ENCODE measurements around the gene SLAMF6.
"Not testable (repeated sequence)": the region's sequence is repeated elsewhere in the genome, so short reads cannot be mapped to it uniquely, and the experiment has no call there.

SLAMF6 gene

DNA sequence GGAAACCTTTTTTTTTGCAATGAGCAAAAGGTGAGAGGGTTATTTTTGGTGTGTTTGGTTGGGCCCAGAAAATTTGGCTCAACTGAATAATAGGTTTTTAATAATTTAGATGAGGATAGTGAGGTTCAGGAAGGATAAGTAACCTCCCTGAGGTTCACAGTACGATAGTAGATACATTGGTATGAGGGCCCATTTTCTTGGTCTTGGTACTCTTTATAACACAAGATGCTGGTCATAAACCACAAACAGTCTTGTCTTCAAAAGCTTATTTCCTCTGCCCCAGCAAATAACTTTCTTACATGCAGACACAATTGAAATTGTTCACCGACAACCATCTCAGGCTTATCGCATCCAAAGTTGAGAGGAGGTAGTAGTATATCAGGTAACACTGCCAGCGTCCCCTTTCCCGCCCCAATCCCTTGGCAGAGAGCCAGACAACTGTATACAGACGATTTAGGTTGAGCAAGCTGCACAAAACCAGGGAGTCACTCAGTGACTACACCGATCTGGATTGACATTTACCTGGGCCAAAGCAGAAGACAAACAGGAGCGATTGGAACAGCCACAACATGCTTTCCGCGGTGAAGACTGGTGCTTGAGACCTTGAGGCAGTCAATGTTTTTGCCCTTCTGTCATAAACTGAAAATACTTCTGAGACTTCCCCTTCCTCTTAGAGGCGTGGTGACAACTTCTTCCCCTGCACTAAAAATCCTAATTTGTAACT, at the start of gene SLAMF6:
SLAMF6 (minus strand) TSS at position 634 of the 724 bp plus-strand sequence; CDS start at position 571, 63 bp downstream.
- no peak for DNase-seq (ENCODE audit: low read depth)

- no peak for DNase-seq (ENCODE audit: low read depth)
Measured at GRCh38 chr1:160570840-160571239, 47.8 kb upstream of the SLAMF6 start.

DNA sequence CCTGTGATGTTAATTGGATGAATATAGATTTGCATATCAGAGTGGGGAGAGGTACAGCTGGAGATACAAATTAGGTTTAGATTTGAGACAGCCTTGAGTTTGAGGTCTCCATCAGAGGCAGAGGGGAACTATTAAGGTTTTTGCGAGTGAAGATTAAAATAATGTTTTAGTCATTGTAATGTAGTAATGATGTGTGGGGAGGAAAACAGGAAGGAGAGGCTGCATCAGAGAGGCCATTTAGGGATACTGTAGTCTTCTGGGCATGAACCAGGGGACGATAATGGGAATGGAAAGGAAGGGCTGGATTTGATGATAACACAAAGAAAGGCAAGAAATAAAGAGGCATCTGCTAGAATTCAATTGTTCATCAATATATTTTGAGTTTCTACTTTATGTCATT, 46.8 kb upstream of the SLAMF6 start:
- no peak for DNase-seq (ENCODE audit: low read depth)

DNA sequence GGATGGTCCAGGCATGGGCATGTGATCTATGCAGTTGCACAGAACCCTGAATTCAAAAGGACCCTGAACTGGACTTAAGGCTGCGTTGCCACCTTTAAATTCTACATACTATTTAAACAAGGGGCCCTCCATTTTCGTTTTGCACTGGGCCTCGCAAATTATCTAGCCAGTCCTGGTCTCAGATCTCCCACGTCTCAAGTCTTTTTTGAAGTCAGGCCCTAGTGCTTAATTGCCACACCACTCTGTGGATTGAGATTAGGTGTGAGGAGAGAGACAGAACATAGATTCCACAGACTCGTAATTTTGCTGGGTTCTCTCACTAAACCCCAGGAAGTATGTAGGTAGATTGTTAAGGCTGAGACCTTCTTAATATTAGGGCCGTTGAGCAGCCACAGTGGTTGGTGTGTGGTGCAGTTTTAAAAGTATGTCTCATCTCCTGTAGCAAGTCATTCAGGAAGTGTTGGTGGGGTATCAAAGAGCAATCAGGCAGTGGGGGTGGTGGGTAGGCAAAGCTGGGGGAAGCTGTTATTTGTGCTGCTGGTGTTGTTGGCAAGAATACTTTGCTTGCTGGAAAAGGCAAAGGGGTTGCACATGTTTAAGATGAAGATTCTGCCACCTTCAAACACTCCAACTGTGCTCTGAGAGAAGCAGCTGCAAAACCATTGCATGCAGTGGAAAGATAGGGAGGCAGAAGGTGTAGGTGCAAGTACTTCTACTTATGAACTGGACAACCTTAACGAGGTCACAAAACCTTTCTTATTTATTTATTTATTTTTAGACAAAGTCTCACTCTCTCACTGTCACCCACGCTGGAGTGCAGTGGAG, 45.0 kb upstream of the SLAMF6 start:
- no peak for DNase-seq (ENCODE audit: low read depth)

GRCh38 chr1:160567341-160567740, 44.3 kb upstream of the SLAMF6 start:
- no peak for DNase-seq (ENCODE audit: low read depth)

GRCh38 chr1:160565564-160565963, 42.5 kb upstream of the SLAMF6 start:
- no peak for DNase-seq (ENCODE audit: low read depth)

DNA sequence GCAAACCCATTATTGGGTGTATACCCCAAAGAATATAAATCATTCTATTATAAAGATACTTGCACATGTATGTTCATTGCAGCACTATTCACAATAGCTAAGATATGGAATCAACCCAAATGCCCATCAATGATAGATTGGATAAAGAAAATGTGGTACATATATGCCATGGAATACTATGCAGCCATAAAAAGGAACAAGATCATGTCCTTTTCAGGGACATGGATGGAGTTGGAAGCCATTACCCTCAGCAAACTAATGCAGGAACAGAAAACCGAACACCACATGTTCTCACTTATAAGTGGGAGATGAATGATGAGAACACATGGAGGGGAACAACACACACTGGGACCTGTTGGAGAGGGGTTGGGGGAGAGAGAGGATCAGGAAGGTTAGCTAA, 40.2 kb upstream of the SLAMF6 start:
- DNase-seq (ENCODE audit: low read depth) = not testable (repeated sequence)

GRCh38 chr1:160562745-160563144, 39.7 kb upstream of the SLAMF6 start:
- not testable (repeated sequence) for DNase-seq (ENCODE audit: low read depth)

GRCh38 chr1:160560806-160561205, 37.8 kb upstream of the SLAMF6 start:
- DNase-seq (ENCODE audit: low read depth) = no peak

- DNase-seq (ENCODE audit: low read depth) = no peak
Measured at GRCh38 chr1:160560045-160560705, 37.1 kb upstream of the SLAMF6 start.

GRCh38 chr1:160559437-160559836, 36.4 kb upstream of the SLAMF6 start:
- not testable (repeated sequence) for DNase-seq (ENCODE audit: low read depth)

DNA sequence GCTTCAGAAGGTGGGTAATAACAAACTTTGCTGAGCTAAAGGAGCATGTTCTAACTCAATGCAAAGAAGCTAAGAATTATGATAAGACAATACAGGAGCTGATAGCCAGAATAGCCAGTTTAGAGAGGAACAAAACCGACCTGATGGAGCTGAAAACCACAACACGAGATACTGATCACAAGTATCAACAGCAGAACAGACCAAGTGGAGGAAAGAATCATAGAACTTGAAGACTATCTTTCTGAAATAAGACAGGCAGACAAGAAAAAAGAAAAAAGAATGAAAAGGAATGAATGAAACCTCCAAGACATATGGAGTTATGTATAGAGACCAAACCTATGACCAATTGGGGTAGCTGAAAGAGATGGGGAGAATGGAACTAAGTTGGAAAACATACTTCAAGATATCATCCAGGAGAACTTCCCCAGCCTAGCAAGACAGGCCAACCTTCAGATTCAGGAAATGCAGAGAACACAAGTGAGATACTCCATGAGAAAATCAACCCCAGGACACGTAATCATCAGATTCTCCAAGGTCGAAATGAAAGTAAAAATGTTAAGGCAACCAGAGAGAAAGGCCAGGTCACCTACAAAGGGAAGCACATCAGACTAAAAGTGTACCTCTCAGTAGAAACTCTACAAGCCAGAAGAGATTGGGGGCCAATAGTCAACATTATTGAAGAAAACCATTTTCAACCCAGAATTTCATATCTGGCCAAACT, 35.8 kb upstream of the SLAMF6 start:
- DNase-seq (ENCODE audit: low read depth) = no peak

DNA sequence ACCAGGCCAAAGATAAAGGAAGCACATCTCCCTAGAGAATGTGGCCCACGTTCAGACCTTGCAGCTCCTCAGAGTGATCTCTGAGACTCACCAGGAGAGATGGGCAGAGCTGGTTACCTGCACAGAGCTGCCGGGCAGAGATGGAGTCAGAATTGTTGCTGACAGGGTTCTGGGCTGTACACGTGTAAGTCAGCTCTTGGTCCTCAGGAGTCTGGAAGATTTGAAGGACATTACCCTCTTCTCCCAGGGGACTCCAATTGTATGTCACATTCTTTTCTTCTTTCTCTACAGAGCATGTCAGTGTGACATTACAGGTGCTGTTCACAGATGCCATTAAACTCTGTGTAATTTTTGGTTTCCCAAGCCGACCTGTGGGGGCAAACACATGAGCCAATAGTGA, 30.7 kb upstream of the SLAMF6 start:
- no peak for DNase-seq (ENCODE audit: low read depth)

GRCh38 chr1:160552425-160552824, 29.4 kb upstream of the SLAMF6 start:
- no peak for DNase-seq (ENCODE audit: low read depth)

DNA sequence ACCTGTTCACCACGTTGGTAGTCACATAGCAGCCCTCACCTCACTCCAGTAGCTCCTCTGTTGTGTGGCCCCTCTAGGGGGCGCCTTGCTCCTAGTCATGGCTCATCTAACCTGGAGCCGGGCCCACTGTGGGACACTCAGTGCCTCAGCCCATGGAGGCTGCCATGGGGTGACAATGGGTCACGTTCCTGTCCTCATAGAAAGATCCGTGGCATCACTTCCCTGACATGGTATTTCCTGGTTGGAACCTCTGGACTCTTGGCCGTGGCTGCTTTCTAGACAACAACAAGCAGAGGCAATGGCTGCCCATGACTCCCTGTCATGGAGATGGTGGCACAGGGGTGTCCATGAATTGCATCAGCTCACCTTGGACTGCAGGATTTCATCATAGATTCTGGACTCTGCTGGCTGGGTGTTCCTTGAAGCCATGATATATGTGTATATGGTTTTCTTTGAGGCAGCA, 27.5 kb upstream of the SLAMF6 start:
- DNase-seq (ENCODE audit: low read depth) = no peak

DNA sequence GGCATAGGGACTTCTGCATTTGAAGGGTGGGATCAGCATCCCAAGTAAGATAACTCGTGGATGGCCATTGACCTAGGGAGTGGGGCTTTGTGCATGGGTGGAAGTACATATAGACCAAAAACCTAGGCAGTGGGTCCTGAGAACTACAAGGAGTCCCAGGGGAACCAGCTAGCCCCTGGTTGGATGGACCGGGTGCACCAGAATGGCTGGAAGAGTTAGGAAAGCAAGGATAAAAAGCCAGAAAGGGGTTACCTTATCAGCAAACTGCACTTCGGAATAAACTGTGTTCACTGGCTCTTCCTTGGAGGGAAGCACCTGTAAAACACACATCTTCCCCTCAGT, 26.6 kb upstream of the SLAMF6 start:
- DNase-seq (ENCODE audit: low read depth) = no peak

DNA sequence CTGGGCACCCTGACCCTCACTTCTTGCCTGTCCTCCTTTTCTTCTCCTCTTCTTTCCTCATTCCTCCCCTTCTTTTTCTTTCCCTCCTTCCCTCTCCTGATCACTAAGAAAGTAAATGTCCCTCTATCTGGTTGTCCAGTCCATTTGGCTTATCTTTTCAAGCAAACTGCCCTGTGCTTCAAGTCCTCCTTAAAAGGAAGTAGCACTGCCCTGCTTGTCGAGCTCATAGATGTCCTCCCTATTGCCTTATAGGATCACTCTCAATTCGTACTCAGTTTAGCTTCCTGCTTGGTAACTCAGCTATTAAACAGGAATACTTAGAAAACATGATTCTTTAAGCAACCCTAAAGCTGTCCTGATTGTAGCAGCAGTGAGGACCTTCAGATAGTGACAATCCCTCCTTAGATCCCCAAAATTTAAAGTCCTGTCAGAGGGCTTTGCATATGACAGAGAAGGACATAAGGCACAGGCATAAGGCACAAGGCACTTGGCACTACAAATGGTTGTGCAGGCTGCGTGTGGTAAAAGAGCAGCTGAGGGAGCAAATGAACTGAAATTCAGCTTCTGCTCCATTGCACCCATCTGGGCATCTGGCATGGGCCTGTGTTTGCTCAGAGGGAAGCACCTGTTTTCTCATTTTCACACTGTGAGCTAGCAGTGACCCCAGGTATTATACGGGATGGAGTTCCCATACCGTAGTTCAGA, 26.1 kb upstream of the SLAMF6 start:
- DNase-seq (ENCODE audit: low read depth) = no peak

- no peak for DNase-seq (ENCODE audit: low read depth)
Measured at GRCh38 chr1:160548183-160548582, 25.1 kb upstream of the SLAMF6 start.

DNA sequence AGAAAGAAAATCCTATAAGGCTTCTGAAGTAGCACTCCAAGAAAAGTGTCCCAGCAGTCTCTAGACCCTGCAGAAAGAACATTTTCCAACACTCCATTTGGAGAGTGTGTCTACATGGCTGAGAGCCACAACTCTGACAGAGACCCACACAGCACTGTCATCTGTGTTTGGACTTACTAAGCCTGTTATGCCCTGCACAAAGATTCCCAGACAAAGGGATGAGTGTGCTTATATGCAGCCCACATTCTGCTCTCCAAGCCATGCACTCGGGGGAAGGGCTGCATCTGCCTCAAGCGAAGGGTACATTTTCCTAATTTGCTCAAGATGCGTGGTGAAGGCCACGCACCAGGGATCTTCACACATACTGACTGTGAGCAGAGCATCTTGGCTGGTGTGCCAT, 24.4 kb upstream of the SLAMF6 start:
- DNase-seq (ENCODE audit: low read depth) = no peak

- no peak for DNase-seq (ENCODE audit: low read depth)
Measured at GRCh38 chr1:160546942-160547341, 23.9 kb upstream of the SLAMF6 start.

DNA sequence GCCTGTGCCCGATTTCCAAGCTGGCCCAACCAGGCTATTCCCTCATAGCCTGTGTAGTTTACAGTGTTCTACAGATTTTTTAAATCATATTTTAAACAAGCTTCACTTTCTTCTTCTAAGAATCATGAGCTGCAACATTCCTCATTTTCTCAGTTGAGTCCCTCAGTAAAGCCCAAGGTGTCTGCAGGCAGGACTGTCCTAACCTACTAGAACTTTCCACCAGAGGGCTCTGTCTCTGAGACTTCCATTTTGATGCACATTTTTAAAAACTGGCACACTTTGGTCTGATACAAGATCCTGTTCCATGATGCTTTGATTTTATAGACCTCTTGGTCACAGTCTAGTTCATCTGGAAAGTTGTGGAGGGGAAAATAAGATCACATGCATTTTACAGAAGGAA, 21.6 kb upstream of the SLAMF6 start:
- no peak for DNase-seq (ENCODE audit: low read depth)

Data from GM04503 (cell line).